ENCODE measurements around the gene DYNLRB2. TPM values are rescaled to one million over a fixed set of nuclear protein-coding genes. Genes with fewer than 3 reads are reported as not detected.

Gene DYNLRB2
- total and polyA plus RNA-seq, 10 of the 15 experiments (the other 5 are each of a cell fraction or from before 2014, with no cell fraction given): 0.21 to 1.2 (median 0.40) TPM; not detected in 5

- TF ChIP-seq RAD51 (IDR thresholded peaks at IDR 0.05) (no peak), USF1 (IDR thresholded peaks at IDR 0.05; ENCODE audit: borderline replicate concordance, extremely low read length, insufficient read depth, low read depth, low read length) (no peak), SMAD5 (IDR thresholded peaks at IDR 0.05; ENCODE audit: low read depth) (no peak), STAT3 (IDR thresholded peaks at IDR 0.05; ENCODE audit: low read depth, low read length) (no peak), RB1 (IDR thresholded peaks at IDR 0.05; ENCODE audit: borderline replicate concordance) (no peak), HCFC1 (IDR thresholded peaks at IDR 0.05; ENCODE audit: low read length) (no peak)
Measured at GRCh38 chr16:80515374-80515773, 25.4 kb upstream of the DYNLRB2 start (continued).

GRCh38 chr16:80517846-80518245, 22.9 kb upstream of the DYNLRB2 start:
- 10% methylated on average over 2 of the region's 2 CpGs for WGBS (ENCODE audit: insufficient coverage, insufficient replicate concordance, low lambda C conversion rate, missing lambda C conversion rate)
- TF ChIP-seq, protein P1, sequence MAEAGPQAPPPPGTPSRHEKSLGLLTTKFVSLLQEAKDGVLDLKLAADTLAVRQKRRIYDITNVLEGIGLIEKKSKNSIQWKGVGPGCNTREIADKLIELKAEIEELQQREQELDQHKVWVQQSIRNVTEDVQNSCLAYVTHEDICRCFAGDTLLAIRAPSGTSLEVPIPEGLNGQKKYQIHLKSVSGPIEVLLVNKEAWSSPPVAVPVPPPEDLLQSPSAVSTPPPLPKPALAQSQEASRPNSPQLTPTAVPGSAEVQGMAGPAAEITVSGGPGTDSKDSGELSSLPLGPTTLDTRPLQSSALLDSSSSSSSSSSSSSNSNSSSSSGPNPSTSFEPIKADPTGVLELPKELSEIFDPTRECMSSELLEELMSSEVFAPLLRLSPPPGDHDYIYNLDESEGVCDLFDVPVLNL (IDR thresholded peaks at IDR 0.05; ENCODE audit: low read depth, low read length): no peak
- TF ChIP-seq BMI1 (IDR thresholded peaks at IDR 0.05; ENCODE audit: borderline replicate concordance) (no peak), ESRRA (IDR thresholded peaks at IDR 0.05; ENCODE audit: low read length) (no peak), RELA (IDR thresholded peaks at IDR 0.05; ENCODE audit: borderline replicate concordance, partially characterized antibody) (no peak), KDM1A (IDR thresholded peaks at IDR 0.05; ENCODE audit: borderline replicate concordance) (no peak), HDAC6 (IDR thresholded peaks at IDR 0.05; ENCODE audit: unreplicated experiment) (no peak), GATAD2B (conservative IDR thresholded peaks at IDR 0.05; ENCODE audit: low read depth) (no peak)
- TF ChIP-seq, protein P2, sequence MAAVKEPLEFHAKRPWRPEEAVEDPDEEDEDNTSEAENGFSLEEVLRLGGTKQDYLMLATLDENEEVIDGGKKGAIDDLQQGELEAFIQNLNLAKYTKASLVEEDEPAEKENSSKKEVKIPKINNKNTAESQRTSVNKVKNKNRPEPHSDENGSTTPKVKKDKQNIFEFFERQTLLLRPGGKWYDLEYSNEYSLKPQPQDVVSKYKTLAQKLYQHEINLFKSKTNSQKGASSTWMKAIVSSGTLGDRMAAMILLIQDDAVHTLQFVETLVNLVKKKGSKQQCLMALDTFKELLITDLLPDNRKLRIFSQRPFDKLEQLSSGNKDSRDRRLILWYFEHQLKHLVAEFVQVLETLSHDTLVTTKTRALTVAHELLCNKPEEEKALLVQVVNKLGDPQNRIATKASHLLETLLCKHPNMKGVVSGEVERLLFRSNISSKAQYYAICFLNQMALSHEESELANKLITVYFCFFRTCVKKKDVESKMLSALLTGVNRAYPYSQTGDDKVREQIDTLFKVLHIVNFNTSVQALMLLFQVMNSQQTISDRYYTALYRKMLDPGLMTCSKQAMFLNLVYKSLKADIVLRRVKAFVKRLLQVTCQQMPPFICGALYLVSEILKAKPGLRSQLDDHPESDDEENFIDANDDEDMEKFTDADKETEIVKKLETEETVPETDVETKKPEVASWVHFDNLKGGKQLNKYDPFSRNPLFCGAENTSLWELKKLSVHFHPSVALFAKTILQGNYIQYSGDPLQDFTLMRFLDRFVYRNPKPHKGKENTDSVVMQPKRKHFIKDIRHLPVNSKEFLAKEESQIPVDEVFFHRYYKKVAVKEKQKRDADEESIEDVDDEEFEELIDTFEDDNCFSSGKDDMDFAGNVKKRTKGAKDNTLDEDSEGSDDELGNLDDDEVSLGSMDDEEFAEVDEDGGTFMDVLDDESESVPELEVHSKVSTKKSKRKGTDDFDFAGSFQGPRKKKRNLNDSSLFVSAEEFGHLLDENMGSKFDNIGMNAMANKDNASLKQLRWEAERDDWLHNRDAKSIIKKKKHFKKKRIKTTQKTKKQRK (IDR thresholded peaks at IDR 0.05; ENCODE audit: low read depth, low read length): no peak
- TF ChIP-seq, protein P3, sequence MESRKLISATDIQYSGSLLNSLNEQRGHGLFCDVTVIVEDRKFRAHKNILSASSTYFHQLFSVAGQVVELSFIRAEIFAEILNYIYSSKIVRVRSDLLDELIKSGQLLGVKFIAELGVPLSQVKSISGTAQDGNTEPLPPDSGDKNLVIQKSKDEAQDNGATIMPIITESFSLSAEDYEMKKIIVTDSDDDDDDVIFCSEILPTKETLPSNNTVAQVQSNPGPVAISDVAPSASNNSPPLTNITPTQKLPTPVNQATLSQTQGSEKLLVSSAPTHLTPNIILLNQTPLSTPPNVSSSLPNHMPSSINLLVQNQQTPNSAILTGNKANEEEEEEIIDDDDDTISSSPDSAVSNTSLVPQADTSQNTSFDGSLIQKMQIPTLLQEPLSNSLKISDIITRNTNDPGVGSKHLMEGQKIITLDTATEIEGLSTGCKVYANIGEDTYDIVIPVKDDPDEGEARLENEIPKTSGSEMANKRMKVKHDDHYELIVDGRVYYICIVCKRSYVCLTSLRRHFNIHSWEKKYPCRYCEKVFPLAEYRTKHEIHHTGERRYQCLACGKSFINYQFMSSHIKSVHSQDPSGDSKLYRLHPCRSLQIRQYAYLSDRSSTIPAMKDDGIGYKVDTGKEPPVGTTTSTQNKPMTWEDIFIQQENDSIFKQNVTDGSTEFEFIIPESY (IDR thresholded peaks at IDR 0.05): no peak
- TF ChIP-seq, protein P4, sequence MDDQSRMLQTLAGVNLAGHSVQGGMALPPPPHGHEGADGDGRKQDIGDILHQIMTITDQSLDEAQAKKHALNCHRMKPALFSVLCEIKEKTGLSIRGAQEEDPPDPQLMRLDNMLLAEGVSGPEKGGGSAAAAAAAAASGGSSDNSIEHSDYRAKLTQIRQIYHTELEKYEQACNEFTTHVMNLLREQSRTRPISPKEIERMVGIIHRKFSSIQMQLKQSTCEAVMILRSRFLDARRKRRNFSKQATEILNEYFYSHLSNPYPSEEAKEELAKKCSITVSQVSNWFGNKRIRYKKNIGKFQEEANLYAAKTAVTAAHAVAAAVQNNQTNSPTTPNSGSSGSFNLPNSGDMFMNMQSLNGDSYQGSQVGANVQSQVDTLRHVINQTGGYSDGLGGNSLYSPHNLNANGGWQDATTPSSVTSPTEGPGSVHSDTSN (IDR thresholded peaks at IDR 0.05; ENCODE audit: insufficient replicate concordance, low read depth, low read length): no peak

More at GRCh38 chr16:80517846-80518245, 22.9 kb upstream of the DYNLRB2 start:
- CTCF ChIA-PET: interaction anchor here (0.6 to 3.1 kb wide), 2 partner anchors 9 to 436 kb away, joined by 3 to 18 read pairs; no protein-coding TSS in a partner anchor
- H3K9ac ChIP-seq (ENCODE audit: control insufficient read depth, insufficient read depth, low read length): no peak overlapping the region
- H3K36me3 ChIP-seq (ENCODE audit: control insufficient read depth in 2 of 2, insufficient read depth in 2 of 2, low read length in 1 of 2): no peaks in the 10 kb centered on the region
- in situ Hi-C loops (cut with MboI): no loop called here
- no peaks in the 10 kb centered on the region for H3K9me3 ChIP-seq (replicated peaks; ENCODE audit: control insufficient read depth, insufficient read depth, low read length)
- no peak overlapping the region for H3K4me3 ChIP-seq
- FAIRE-seq: no peak
- SMC1A ChIA-PET (ENCODE audit: uncharacterized antibody, unreplicated experiment): interaction anchor here (1.0 kb wide), 1 partner anchor 28 kb away, joined by 4 read pairs; no protein-coding TSS in a partner anchor
- no TSS peak for BruUV-seq (replicated peaks)
- H3K4me2 ChIP-seq (ENCODE audit: control insufficient read depth, insufficient read depth): no peak overlapping the region
- POLR2A ChIA-PET: no interaction called here
- no peaks in the 10 kb centered on the region for H4K20me1 ChIP-seq (ENCODE audit: control insufficient read depth, insufficient read depth)
- intact Hi-C loops (cut with micrococcal nuclease; ENCODE audit: unreplicated experiment): no loop called here
- H3K27me3 ChIP-seq (replicated peaks in 1 of 2; ENCODE audit: control insufficient read depth in 2 of 2, insufficient read depth in 2 of 2, low read length in 1 of 2): no peaks in the 10 kb centered on the region
- no peak overlapping the region for H3K27ac ChIP-seq (ENCODE audit: control insufficient read depth, insufficient read depth)
- no peaks in the 10 kb centered on the region for H3K4me1 ChIP-seq (ENCODE audit: control insufficient read depth, insufficient read depth, low read length)
- no peaks in the 10 kb centered on the region for H3K79me2 ChIP-seq (ENCODE audit: control insufficient read depth, insufficient read depth, low read length)
- ATAC-seq: no peak
- no peak overlapping the region for H2AFZ ChIP-seq (ENCODE audit: control insufficient read depth, low read depth, low read length)
- RAD21 ChIA-PET (ENCODE audit: unreplicated experiment): no interaction called here
- DNase-seq (ENCODE audit: low read depth, low spot score): no peak
